ENCODE data around the gene STK17A. TPM values are rescaled to one million over a fixed set of nuclear protein-coding genes. Genes with fewer than 3 reads are reported as not detected.

Gene STK17A
- polyA plus RNA-seq (ENCODE audit: insufficient read length in 4 of 4) = 10 to 100 TPM; 16.8 to 20.9 (median 18.7) TPM

DNA sequence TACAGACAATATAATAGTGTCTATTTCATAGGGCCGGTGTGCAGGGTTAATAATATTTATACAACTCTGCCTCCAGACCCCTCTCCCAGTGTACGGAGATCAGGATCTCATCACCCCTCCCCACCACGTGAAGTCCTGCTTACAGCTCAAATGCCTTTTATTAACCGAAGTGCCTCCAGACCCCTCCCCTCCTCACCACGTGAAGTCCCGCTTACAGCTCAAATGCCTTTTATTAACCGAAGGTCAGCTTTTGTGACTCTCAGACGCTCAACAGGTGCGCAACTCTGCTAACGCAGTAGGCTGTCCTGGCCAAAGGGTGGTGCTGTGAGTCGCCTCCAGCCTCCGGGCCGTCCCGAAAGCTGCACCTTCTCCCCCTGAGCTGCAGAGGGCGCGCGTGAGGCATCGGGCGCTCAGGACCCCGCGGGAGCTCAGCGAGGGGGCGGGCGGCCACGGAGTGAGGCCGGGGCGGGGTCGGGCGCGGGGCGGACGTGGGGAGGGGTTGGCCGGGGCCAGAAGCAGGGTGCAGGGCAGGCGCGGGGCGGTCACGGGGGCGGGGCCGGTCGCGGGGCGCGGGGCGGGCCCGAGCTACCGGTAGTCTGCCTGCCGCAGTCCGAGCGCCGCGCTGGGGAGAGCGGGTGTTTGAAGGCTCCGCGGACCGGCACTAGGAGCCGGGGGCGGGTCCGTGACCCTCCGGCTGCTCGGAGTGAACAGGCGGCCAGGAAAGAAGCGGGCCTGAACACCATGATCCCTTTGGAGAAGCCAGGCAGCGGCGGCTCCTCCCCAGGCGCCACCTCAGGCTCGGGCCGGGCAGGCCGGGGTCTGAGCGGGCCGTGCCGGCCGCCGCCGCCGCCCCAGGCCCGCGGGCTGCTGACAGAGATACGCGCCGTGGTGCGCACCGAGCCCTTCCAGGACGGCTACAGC lies at the start of gene STK17A:
Gene STK17A, plus strand, starts transcription at position 606 of the 921 bp plus-strand sequence. Its CDS starts 136 bp downstream, at position 742.
- DNase-seq (ENCODE audit: low read depth in 4 of 4, low spot score in 3 of 4) = peak; percentile 81 to 87 (median 85)

DNA sequence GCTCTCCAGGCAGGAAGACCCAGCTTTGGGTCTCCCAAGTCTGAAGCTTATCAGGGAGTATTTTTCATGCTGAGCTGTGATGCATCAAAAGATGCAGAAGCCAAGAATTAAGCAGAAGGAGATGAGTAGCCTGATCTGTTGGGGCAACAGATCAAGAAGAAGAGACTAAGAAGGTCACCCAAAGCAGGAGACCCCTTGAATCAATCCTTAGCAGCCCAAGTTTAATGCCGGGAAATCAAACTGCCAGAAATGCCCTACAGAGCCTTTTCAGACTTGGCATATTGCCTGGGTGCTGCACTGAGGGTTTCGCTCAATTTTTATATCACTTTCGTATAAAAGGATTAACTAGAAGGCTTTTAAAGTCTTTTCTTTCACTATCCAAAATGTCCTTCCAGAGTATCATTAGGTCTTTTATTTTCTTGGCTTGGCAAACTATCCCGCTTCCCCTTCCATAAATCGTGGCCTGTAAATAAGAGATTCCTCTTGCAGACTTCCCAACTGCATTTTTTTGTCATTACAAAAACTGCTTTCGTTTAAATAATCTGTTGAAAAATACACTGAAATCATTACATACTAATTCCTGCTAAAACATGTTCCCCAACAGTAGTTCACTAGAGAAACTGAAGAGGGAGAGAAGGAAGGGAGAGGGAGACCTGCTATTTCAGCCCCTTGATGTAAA lies 49.0 kb upstream of the STK17A start:
- peak; percentile 5 to 19 (median 10) for DNase-seq (ENCODE audit: low read depth in 4 of 4, low spot score in 3 of 4)

DNA sequence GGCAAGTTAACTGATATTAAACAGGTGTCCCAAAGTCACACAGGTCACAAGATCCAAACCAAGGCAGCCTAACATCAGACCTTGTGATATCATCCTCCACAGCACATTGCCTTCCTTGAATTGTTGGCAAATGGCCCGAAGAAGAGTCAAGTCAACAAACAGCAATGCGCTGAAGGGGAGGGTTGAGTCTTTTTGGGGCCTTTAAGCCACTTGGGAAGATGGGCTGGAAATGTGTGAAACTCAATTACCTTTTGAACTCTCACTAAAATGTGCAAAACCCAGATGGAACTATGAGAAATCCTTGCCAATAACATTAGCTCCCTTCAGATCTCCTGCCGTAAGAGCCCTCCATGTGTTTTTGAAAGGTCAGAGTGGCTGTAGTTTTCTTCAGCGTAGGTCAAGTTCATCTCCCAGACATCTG lies 47.9 kb upstream of the STK17A start:
- DNase-seq (ENCODE audit: low read depth in 4 of 4, low spot score in 3 of 4) = no peak

DNA sequence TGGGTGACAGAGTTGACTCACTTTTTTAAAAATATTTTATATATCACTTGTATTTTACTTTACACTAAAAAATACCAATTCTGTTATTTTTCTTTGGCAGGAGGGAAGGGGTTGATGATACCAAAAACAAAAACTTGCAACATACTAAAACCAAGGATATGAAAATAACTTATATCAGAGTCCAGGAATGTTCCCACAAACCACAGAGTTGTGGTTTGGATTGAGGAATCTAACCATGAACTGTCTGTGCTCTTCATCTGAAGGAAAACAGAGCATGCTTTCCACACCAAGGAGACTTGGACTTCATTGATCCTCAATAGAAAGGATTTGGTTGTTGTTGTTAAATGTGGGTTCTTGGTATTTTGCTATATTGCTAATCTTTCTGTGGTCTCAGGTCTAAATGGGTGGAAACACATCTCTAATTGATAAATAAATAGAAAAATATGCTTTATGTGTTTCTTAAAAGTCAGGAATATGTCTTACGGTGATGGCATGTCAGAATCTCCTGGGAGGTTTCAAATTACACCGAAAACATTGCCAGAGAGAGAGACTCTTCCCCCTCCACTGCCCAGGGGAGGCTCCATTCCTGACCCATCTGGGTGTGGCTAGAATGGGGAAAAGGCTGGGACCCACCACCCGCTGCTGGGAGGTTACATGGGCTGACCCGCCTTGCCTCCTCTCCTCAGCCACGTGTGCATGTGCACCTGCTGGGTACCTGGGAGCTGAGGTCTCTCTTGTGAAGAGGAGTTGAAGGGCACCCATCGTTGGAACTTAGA lies 46.9 kb upstream of the STK17A start:
- no peak for DNase-seq (ENCODE audit: low read depth in 4 of 4, low spot score in 3 of 4)

DNA sequence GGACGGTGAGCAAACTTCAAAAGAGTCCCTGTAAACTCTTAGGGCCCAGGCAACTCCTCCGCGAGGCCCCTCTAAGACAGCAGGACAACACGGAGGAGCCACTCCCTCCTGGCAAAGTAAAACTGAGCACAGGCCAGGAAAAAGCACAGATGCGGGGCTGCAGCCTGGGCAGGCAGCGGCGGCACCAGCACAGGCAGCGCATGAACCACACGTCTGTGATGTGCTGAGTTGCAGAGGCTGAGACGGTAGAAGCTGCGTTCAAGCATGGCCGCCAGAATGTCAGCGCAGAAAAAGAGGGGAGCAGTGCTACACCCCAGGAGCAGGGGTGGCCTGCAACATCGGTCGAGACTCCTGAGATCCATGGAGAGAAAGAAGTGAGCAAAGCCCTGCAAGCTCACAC lies 46.1 kb upstream of the STK17A start:
- DNase-seq (ENCODE audit: low read depth in 4 of 4, low spot score in 3 of 4) = no peak

DNA sequence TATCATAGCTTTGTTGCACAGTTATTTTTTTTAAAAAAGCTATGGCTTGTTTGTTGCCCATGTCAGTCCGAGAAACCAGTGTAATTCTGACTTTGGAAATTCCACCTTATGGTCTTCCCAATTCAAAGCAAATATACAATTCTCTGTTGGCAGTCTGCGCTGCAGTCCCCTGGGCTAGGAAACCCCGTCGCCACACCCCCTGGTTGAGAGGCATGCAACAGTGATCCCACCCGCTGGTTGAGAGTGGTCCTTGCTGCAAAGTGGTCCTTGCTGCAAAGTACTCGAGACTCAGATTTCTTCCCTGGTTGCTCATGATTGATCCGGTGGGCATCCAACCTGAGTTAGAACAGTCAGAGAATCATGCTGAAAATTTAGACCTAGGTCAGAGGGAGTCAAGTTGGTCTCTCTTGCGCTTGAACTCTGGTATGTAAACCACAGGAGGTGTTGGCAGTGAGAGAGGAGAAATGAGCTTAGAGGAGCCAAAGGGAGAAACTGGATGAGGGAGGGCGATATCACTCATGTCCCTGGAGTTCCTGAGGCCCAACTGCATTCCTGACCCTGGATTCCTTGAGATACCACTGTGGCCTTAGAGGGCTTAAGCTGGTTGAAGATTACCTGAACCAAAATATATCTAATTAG lies 45.0 kb upstream of the STK17A start:
- DNase-seq (ENCODE audit: low read depth in 4 of 4, low spot score in 3 of 4) = no peak

DNA sequence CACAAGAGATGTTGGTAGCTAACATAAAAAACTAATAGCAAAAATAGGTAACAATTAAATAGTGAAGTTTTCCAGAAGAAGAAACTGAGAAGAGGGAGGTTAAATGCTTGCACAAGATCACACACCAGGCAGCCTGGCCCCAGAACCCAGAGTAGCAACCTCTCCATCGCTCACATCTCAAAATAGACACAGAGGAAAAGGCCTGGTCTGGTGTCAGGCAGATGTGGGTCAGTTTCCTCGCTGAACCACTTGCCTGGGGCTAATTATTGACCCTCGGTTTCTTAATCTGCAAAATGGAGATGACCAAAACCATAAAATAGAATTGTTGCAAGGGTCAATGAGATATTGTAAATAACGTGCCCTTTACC lies 44.5 kb upstream of the STK17A start:
- no peak for DNase-seq (ENCODE audit: low read depth in 4 of 4, low spot score in 3 of 4)

DNA sequence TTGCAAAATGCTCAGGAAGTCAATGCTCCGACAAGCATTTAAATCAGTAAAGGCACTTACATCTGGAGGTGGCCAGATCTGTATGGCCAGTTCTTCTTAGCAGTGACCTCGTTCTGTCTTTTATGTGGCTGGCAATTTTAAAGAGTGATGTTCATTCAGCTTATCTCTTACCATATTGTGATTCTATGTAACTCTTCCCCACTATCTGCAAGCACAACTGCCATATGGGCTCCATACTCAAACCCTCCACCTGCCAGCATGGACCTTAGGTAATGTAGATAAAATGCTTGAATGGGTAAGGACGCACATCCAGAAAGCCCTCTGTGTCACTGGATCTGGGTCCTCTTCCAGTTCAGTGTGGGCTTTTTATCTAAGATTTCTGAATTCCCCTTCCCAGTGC lies 42.4 kb upstream of the STK17A start:
- no peak for DNase-seq (ENCODE audit: low read depth in 4 of 4, low spot score in 3 of 4)

DNA sequence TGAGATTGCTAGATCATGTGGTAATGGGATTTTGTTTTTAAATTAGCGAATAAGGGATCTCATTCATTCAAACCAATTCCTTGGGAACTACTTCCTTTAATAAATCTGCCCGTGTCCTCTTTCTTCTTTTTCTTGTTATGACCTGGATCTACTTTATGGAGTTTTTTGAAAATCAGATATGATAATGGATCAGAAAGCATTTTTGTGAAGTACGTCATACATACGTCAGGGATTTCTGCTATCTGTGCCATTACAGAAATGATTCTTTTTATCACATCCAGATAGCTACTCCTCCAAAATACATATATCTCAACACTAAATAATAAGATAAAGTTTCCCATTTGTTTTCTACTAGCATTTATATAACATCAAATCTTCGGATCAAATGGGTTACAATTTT lies 40.2 kb upstream of the STK17A start:
- DNase-seq (ENCODE audit: low read depth in 4 of 4, low spot score in 3 of 4) = no peak

DNA sequence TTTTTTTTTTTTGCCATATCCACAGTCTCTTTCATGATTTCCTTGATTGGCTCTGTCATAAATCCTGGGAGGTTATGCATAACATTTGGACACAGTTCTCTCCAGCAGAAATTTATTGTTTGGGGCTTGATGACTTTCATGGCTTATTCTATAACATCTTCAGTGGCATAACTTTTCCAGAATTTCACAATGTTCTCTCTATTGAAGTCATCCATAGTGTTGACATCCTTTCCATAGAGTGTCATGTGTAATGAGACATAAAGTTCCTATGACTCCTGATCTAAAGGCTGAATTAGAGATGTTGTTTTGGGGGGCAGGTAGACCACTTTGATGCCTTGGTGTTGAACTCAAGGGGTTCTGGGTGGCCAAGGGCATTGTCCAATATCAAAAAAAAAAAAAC lies 36.7 kb upstream of the STK17A start:
- no peak for DNase-seq (ENCODE audit: low read depth in 4 of 4, low spot score in 3 of 4)

DNA sequence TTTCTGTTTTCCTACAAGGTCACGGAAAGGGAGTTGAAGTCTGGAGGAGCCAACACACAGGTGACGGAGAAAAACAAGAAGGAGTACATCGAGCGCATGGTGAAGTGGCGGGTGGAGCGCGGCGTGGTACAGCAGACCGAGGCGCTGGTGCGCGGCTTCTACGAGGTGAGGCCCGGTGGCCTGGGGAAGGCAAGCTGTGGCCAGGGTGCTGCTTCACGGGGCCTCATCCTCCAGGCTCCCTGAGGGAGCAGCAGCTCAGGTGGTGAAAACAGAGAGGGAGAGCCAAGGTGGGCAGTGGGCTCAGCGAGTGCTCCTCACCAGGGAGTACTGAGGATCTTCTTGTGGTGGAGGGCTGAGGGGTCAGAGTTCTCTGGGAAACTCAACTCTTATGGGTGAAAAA lies 32.5 kb upstream of the STK17A start:
- DNase-seq (ENCODE audit: low read depth in 4 of 4, low spot score in 3 of 4) = no peak

DNA sequence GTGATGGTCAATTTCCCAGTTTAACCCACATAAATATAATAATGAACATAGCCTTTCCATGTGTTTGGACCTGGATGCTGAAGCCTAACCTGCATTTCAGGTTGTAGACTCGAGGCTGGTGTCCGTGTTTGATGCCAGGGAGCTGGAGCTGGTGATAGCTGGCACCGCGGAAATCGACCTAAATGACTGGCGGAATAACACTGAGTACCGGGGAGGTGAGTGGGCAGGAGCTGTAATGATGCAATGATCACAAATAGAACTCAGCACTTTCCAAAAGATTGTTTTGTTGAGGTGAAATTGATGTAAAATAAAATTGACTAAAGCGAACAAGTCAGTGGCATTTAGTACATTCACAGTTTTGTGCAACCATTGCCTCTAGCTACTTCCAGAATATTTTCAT lies 30.8 kb upstream of the STK17A start:
- no peak for DNase-seq (ENCODE audit: low read depth in 4 of 4, low spot score in 3 of 4)

DNA sequence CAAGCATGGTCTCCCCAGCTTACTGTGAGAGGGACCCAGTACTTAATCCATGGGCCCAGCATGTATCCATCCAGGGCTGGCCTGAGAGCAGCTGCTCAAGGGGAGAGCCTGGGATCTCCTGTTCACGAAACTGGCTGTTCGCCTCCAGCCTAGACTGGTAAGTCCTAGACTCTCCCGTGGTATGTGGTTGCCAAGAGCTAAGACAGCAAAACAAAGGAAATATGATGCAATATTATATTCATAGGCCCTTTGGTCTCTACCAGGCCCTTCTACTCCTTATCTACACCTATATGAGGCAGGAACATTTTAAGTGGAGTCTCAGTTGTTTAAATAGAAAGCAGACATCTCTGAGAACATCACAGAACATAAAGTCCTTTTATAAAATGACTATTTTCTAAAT lies 28.9 kb upstream of the STK17A start:
- no peak for DNase-seq (ENCODE audit: low read depth in 4 of 4, low spot score in 3 of 4)

DNA sequence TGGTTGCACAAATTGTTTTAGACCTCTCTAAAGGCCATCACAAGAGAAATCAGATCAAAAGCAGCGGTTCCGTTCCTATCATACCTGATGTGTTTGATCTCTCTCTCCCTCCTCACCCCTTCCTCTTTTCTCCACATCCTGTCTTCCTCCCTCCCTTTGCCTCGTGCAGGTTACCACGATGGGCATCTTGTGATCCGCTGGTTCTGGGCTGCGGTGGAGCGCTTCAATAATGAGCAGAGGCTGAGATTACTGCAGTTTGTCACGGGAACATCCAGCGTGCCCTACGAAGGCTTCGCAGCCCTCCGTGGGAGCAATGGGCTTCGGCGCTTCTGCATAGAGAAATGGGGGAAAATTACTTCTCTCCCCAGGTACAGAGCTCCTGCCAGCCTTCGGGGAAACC lies 28.5 kb upstream of the STK17A start:
- DNase-seq (ENCODE audit: low read depth in 4 of 4, low spot score in 3 of 4) = no peak

DNA sequence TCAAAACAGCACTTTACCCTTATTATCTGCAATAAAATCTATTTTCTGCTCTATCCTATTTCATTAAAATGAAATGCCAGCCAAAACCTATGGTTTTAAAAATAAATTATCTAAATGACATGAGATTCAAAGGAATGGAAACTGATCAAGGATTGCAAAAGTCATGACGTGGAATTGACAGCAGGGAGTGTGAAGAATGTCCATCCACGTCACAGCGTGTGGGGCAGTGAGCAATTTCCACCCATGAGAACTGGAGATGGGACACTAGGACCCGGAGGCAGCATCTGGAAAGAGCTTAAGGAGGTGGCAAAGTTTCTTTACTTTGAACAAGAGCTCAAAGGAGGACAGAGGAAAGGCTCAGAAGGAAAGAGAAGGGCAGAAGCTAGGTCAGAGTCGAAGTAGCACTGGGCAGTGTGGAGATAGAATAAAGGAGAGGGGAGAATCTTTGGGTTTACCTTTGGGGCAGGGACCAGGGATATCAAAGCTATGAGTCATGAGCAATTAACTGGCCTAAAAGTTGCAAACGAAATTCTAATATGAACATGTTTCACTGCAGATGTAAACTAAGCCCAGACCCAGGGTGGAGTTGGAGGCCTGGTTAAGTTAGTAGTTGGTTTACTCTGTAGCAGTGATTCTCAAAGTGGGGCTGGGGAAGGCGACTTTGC lies 24.9 kb upstream of the STK17A start:
- no peak for DNase-seq (ENCODE audit: low read depth in 4 of 4, low spot score in 3 of 4)

DNA sequence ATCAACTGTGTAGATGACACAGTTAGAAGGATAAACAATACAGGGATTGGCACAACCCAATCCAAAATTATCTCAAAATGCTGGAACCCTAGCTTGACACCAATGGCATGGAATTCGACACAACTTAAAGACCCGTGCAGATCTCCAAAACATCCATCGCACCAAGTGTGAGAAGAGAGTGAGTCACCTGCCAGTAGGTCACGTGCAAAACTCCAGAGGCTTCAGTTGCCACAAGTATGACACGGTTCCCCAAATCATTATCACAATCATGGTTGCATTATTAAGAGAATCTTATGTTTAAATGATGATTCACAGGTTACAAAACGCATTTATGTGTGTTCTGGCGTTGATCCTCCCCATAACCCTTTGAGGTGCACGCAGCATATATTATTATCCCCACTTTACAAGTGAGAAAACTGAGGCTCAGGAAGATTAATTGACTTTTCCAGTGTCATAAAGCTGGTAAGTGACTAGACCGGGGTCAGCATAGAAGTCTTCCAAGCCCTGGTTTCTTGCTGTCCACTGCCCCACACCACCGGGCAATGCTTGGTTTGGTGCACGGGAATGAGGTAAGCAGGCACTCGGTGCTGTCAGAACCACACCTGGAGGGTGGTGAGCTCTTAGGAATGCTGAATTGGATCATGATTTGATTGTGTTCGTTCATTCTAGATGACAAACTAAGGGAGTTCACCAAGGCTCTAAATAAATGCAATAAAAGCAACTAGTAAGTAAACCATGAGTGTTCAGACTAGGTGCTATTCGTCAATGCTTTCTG lies 23.6 kb upstream of the STK17A start:
- no peak for DNase-seq (ENCODE audit: low read depth in 4 of 4, low spot score in 3 of 4)

DNA sequence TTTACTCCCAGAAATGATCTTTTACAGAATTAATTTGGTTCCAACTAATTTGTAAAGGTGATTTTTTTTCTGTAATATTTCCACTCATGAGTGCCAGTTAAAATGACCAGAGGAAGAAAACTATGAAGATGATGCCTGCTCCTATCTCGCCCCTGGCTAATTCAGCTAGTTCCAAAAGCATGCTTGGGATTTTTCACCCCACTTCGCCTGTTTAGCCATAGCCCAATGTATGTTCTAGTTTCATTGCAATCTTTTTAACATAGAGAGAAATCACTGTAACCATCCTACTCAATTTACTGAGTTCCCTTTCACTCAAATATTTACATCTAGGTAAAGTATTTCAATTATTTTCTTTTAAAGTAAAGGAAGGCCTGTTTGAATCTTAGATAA lies 23.0 kb upstream of the STK17A start:
- DNase-seq (ENCODE audit: low read depth in 4 of 4, low spot score in 3 of 4) = no peak

DNA sequence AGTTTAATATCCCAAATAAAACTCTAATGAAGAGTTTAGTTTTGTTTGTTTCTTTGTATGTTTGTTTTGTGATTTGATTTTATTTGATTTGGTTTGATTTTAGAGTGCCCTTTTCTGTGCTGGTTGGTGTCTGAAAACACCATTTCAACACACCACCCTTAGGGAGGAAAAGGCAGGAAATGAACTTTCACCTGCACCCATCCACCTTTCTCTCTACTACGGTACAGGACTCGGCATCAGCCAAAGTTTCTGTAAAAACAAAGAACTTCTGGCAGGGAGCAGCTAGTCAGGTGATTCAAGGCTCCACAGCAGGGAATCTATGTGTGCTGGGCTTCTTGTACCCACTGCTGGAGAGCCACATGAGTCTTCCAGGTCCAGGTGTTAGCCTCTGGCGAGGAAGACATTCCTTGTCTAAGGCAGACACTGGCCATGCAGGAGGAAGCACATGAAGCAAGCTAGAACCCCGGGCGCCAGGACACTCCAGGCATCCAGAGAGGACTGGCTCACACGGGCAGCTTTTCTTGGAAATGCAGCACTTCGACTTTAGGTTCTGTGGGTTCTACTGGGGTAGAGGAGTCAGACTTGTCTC lies 22.1 kb upstream of the STK17A start:
- no peak for DNase-seq (ENCODE audit: low read depth in 4 of 4, low spot score in 3 of 4)

DNA sequence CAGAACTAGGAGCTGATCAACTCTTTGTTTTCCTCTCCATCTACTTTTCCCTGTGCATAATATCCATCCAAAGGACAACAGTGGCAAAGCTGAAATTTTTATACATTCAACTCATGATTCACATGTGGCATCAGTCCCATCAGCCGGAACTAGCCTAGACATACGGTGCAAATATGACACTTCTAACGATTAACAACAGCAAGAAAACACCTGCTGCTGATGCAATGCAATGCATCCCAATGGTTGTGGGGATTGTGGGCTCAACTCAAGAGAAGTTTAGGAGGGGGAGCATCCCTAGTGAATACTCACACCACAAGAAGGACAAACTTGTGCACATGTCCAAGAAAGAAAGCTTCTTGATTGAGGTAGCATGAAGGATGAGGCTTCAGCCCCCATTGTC lies 20.5 kb upstream of the STK17A start:
- DNase-seq (ENCODE audit: low read depth in 4 of 4, low spot score in 3 of 4) = no peak

Measured in right renal pelvis (tissue), 4 donors.